Measurements from ENCODE around the gene GLIPR1L2.
"Not testable (repeated sequence)": the region's sequence is repeated elsewhere in the genome, so short reads cannot be mapped to it uniquely, and the experiment has no call there.

Gene GLIPR1L2

GRCh38 chr12:75439930-75440329 lies 49.0 kb downstream of the GLIPR1L2 start:
- no peak for DNase-seq (ENCODE audit: low read depth, low spot score)
- Histone ChIP-seq H3K4me3 (no peak overlapping the region), H3K36me3 (ENCODE audit: insufficient read depth, low read length) (no peaks in the 10 kb centered on the region), H3K9ac (ENCODE audit: insufficient read length) (no peak overlapping the region), H3K27ac (no peak overlapping the region), H3K9me3 (ENCODE audit: low read depth, low read length) (no peaks in the 10 kb centered on the region; the same call in 1 of the 2 replicates)
- TF ChIP-seq EZH2 (IDR thresholded peaks at IDR 0.05) (no peak), FOXP2 (optimal IDR thresholded peaks at IDR 0.05; ENCODE audit: control extremely low read depth, extremely low read length, insufficient read depth) (no peak), POLR2AphosphoS5 (IDR thresholded peaks at IDR 0.05; ENCODE audit: borderline replicate concordance, low read depth, low read length) (no peak)

DNA sequence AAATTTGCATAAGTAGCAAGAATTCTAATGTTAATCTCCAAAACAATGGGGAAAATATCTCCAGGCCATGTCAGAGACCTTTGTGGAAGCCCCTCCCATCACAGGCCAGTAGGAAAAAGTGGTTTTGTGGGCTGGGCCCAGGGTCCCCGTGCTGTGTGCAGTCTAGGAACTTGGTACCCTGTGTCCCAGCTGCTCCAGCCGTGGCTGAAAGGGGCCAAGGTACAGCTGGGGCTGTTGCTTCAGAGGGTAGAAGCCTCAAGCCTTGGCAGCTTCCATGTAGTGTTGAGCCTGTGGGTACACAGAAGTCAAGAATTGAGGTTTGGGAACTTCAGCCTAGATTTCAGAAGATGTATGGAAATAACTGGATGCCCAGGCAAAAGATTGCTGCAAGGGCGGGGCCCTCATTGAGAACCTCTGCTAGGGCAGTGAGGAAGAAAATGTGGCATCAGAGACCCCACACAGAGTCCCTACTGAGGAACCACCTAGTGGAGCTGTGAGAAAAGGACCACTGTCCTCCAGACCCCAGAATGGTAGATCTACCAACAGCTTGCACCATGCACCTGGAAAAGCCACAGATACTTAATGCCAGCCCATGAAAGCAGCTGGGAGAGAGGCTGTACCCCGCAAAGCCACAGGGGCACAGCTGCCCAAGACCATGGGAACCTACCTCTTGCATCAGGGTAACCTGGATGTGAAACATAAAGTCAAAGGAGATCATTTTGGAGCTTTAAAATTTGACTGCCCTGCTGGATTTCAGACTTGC lies 51.0 kb downstream of the GLIPR1L2 start:
- not testable (repeated sequence) for DNase-seq (ENCODE audit: low read depth, low spot score); H3K9ac ChIP-seq (ENCODE audit: insufficient read length); H3K4me3 ChIP-seq

GRCh38 chr12:75442454-75442853 lies 51.6 kb downstream of the GLIPR1L2 start:
- H3K4me3 ChIP-seq; H3K9ac ChIP-seq (ENCODE audit: insufficient read length); H3K27ac ChIP-seq; H3K36me3 ChIP-seq (ENCODE audit: insufficient read depth, low read length); DNase-seq (ENCODE audit: low read depth, low spot score); H3K9me3 ChIP-seq (ENCODE audit: low read depth, low read length): not testable (repeated sequence)

More for the DNA sequence above, 51.0 kb downstream of the GLIPR1L2 start:
- not testable (repeated sequence) for H3K27ac ChIP-seq; H3K9me3 ChIP-seq (ENCODE audit: low read depth, low read length); H3K36me3 ChIP-seq (ENCODE audit: insufficient read depth, low read length)

- Histone ChIP-seq H3K36me3 (ENCODE audit: insufficient read depth, low read length) (no peaks in the 10 kb centered on the region), H3K27ac (no peak overlapping the region), H3K9me3 (ENCODE audit: low read depth, low read length) (no peaks in the 10 kb centered on the region), H3K9ac (ENCODE audit: insufficient read length) (no peak overlapping the region), H3K4me3 (no peak overlapping the region)
- TF ChIP-seq POLR2AphosphoS5 (IDR thresholded peaks at IDR 0.05; ENCODE audit: borderline replicate concordance, low read depth, low read length): no peak
- TF ChIP-seq FOXP2 (optimal IDR thresholded peaks at IDR 0.05; ENCODE audit: control extremely low read depth, extremely low read length, insufficient read depth): no peak
- TF ChIP-seq EZH2 (IDR thresholded peaks at IDR 0.05): no peak
- no peak for DNase-seq (ENCODE audit: low read depth, low spot score)
These were observed 52.8 kb downstream of the GLIPR1L2 start for GRCh38 chr12:75443709-75444108.

- Histone ChIP-seq H3K4me3 (no peak overlapping the region), H3K27ac (no peak overlapping the region), H3K9me3 (ENCODE audit: low read depth, low read length) (no peaks in the 10 kb centered on the region), H3K36me3 (ENCODE audit: insufficient read depth, low read length) (no peaks in the 10 kb centered on the region), H3K9ac (ENCODE audit: insufficient read length) (no peak overlapping the region)
- no peak for DNase-seq (ENCODE audit: low read depth, low spot score)
- TF ChIP-seq FOXP2 (optimal IDR thresholded peaks at IDR 0.05; ENCODE audit: control extremely low read depth, extremely low read length, insufficient read depth): no peak
- no peak for TF ChIP-seq EZH2 (IDR thresholded peaks at IDR 0.05)
- TF ChIP-seq POLR2AphosphoS5 (IDR thresholded peaks at IDR 0.05; ENCODE audit: borderline replicate concordance, low read depth, low read length): no peak
These were observed 53.7 kb downstream of the GLIPR1L2 start for GRCh38 chr12:75444429-75445136.

GRCh38 chr12:75445137-75445507 lies 54.2 kb downstream of the GLIPR1L2 start:
- H3K9me3 ChIP-seq (ENCODE audit: low read depth, low read length); DNase-seq (ENCODE audit: low read depth, low spot score); H3K9ac ChIP-seq (ENCODE audit: insufficient read length); H3K36me3 ChIP-seq (ENCODE audit: insufficient read depth, low read length); H3K4me3 ChIP-seq; H3K27ac ChIP-seq: not testable (repeated sequence)

GRCh38 chr12:75446857-75447256 lies 56.0 kb downstream of the GLIPR1L2 start:
- Histone ChIP-seq H3K27ac (no peak overlapping the region), H3K9ac (ENCODE audit: insufficient read length) (no peak overlapping the region), H3K36me3 (ENCODE audit: insufficient read depth, low read length) (no peaks in the 10 kb centered on the region), H3K4me3 (no peak overlapping the region), H3K9me3 (ENCODE audit: low read depth, low read length) (no peaks in the 10 kb centered on the region)
- DNase-seq (ENCODE audit: low read depth, low spot score): no peak
- TF ChIP-seq EZH2 (IDR thresholded peaks at IDR 0.05) (no peak), POLR2AphosphoS5 (IDR thresholded peaks at IDR 0.05; ENCODE audit: borderline replicate concordance, low read depth, low read length) (no peak), FOXP2 (optimal IDR thresholded peaks at IDR 0.05; ENCODE audit: control extremely low read depth, extremely low read length, insufficient read depth) (no peak)

DNA sequence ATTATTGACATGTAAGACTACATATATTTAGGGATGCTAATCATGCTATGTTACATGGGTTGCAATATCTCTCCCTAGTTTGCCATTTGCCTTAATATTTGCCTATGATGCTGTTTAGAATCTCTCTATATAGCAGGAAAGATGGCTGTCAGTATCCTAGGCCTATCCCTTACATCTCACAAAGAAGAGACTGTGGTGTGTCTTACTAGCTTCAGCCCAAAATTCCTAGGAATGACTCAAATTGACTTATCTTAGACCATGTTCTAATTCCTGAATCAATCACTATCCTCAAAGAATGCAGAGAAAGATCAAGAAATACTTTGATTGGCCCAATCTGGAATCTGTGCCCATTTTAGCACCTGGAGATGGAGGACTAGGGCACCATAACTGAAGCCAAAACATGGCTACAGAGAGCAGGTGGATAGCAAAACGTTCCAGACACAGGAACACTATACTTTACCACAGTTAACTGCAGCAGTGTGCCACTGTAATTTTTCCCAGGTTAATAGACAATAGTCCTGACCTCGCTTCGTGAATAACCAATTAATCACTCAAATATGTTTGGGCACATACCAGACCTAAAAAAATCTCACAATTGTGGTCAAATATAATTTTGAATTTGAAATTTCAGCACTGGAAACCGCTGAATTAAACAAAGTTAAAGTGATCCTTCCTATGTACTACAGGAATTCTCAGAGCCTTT lies 57.0 kb downstream of the GLIPR1L2 start:
- DNase-seq (ENCODE audit: low read depth, low spot score): no peak
- no peaks in the 10 kb centered on the region for H3K36me3 ChIP-seq (ENCODE audit: insufficient read depth, low read length)
- H3K4me3 ChIP-seq: no peak overlapping the region
- TF ChIP-seq POLR2AphosphoS5 (IDR thresholded peaks at IDR 0.05; ENCODE audit: borderline replicate concordance, low read depth, low read length) (no peak), FOXP2 (optimal IDR thresholded peaks at IDR 0.05; ENCODE audit: control extremely low read depth, extremely low read length, insufficient read depth) (no peak), EZH2 (IDR thresholded peaks at IDR 0.05) (no peak)
- H3K9me3 ChIP-seq (ENCODE audit: low read depth, low read length): no peaks in the 10 kb centered on the region
- no peak overlapping the region for H3K9ac ChIP-seq (ENCODE audit: insufficient read length)
- no peak overlapping the region for H3K27ac ChIP-seq
